Measurements from ENCODE around the gene ZMYM4.

DNA sequence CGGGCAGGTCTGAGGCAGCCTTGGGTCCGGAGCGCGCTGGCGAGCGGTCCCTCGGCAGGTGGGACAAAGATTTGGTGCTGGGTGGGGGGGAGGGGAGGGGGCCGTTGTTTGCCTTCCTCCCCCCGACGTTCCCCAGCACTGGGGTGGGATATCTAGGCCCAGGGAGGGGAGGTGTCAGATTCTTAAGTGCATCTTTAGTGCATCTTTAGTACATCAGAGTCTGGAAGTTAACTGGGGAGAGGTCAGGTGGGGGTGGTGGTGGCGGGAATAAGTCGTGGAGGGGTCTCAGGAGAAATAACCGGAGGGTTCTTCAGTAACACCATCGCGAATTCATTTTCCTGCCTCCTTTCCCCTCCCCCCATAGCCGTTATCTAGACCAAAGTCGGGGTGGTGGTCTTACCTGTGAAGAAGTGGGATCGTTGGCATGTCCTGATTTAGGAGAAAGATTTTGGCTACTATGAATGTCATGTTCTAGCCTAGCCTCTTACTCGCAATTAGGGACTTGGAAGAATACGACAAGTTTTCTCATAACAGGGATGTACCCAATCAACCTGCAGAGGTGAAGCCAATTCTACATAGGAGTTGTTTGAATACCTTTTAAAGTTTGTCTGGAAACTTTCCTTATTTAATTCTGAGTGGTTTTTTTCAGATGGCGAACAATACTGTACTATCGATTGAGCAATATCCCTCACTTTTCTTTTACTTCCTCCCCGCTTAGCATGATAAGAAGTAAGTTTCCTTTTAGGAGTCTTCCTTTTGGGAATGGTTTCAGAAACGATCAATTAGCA lies 886 bp downstream of the ZMYM4 start:
- TF ChIP-seq, protein P1, sequence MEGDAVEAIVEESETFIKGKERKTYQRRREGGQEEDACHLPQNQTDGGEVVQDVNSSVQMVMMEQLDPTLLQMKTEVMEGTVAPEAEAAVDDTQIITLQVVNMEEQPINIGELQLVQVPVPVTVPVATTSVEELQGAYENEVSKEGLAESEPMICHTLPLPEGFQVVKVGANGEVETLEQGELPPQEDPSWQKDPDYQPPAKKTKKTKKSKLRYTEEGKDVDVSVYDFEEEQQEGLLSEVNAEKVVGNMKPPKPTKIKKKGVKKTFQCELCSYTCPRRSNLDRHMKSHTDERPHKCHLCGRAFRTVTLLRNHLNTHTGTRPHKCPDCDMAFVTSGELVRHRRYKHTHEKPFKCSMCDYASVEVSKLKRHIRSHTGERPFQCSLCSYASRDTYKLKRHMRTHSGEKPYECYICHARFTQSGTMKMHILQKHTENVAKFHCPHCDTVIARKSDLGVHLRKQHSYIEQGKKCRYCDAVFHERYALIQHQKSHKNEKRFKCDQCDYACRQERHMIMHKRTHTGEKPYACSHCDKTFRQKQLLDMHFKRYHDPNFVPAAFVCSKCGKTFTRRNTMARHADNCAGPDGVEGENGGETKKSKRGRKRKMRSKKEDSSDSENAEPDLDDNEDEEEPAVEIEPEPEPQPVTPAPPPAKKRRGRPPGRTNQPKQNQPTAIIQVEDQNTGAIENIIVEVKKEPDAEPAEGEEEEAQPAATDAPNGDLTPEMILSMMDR (IDR thresholded peaks at IDR 0.05) = no peak
- TF ChIP-seq, protein P2, sequence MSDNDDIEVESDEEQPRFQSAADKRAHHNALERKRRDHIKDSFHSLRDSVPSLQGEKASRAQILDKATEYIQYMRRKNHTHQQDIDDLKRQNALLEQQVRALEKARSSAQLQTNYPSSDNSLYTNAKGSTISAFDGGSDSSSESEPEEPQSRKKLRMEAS (CRISPR knock-in tag; IDR thresholded peaks at IDR 0.05) = no peak
- no peak for TF ChIP-seq ZNF423 (CRISPR knock-in tag; IDR thresholded peaks at IDR 0.05)

All from WTC11 (cell line).